8988T (cell line): ENCODE results near the gene SPOUT1.

Source experiments
- DNase-seq: peaks from one replicate; pipeline ENCODE4 v3.0.0; 2011

Gene SPOUT1

GRCh38 chr9:128770286-128771030 lies 59.1 kb downstream of the SPOUT1 start:
- DNase-seq, result no peak
